ENCODE results near the gene AKR1C2.
"Not testable (repeated sequence)": the region's sequence is repeated elsewhere in the genome, so short reads cannot be mapped to it uniquely, and the experiment has no call there.

AKR1C2 gene

DNA sequence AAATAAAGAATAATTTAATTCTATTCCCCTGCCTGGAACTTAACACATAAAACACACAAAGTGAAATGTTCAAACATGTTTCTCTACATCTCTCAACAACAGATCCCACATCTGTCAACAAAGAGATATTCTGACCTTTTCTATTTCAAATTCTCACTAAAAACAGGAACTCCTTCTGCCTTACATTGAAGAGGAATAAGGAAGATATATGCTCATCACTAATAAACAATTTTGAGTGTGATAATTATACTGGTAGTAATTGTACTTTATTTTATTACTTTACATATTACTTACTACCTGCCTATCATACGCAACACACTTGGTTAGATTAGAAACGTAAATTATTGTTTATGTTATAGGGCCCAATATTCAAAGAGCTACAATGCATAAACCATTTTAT is 13.4 kb downstream of the AKR1C2 start:
- DNase-seq (ENCODE audit: low read depth in 2 of 2): no peak

DNA sequence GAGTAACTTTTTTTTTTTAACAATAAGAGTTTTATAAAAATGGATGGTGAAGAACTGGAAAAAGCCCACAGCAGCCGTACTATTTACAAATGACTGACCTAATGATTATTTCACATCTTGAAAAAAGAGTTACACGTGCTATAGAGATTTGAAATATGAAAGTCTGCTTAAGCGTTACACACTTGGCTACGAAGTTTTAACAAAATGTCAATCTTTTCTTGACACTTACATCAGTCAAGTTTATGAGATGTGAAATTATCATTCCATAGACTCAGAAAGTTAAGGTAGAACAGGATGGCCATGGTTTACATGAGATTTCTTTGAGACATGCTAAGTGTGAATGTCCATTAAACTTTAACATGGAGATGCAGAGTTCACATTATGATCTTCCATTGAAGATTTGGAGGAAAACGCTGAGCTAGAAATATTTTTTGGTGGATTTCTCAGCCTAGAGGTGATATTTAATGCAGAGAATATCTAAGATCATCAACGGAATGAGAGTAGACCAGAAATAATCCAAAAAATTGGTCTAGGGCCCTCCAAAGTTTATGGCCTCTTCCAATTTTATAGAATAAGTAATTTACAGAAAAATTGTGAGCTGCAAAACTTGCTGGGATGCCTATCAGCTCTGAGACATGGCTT is 15.5 kb downstream of the AKR1C2 start:
- not testable (repeated sequence) for DNase-seq (ENCODE audit: low read depth in 2 of 2)

GRCh38 chr10:4984971-4985594 is 18.6 kb downstream of the AKR1C2 start:
- DNase-seq (ENCODE audit: low read depth in 2 of 2): no peak

DNA sequence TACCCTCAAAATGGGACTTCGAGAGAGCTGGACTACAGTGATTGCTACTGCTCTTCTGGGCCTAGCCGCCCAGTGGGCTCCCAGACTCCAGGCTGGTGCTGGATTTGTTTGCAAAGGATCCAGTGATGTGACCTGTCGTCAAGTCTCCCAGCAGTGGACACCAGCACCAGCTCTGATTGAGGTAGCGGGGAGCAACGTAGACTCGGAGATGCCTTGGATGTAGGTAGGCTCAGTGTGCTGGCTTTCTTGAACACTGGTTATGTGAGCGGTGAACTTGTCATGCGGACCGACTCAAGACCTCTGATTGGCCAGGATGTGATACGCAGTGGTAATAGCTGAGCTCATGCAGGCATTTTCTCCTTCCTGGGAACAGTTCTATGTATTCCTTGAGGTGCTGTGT is 19.4 kb downstream of the AKR1C2 start:
- no peak for DNase-seq (ENCODE audit: low read depth in 2 of 2)

- DNase-seq (ENCODE audit: low read depth in 2 of 2): no peak
Measured at GRCh38 chr10:4983615-4984216, 19.9 kb downstream of the AKR1C2 start.

DNA sequence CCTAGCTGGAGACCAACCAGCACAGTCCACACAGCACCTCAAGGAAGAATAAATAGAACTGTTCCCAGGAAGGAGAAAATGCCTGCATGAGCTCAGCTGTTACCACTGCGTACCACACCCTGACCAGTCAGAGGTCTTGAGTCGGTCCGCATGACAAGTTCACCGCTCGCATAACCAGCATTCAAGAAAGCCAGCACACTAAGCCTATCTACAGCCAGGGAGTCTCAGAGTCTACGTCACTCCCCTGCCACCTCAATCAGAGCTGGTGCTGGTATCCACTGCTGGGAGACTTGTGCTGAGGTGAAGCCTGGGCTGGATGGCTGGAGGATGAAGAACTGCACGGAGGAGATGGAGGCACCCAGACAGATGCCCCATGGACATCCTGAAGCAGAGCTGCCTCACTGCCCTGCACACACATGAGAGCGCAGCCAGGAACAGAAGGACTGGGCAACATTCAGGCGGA is 20.9 kb downstream of the AKR1C2 start:
- no peak for DNase-seq (ENCODE audit: low read depth in 2 of 2)

GRCh38 chr10:4981722-4982471 is 21.8 kb downstream of the AKR1C2 start:
- no peak for DNase-seq (ENCODE audit: low read depth in 2 of 2)

GRCh38 chr10:4980793-4981192 is 22.9 kb downstream of the AKR1C2 start:
- no peak for DNase-seq (ENCODE audit: low read depth in 2 of 2)

- DNase-seq (ENCODE audit: low read depth in 2 of 2): no peak
Measured at GRCh38 chr10:4978870-4979269, 24.8 kb downstream of the AKR1C2 start.

DNA sequence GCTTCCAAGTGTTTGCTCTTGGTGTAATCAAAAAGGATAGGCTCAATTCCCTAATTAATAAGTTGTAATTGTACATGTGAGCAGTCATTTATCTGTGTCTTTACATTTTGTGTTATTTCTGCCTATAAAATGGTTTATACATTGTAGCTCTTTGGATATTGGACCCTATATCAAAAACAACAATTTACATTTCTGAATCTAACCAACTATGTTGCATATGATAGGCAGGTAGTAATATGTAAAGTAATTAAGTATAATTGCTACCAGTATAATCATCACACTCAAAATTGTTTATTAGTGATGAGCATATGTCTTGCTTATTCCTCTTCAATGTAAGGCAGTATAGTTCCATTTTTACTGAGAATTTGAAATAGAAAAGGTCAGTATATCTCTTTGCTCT is 26.6 kb downstream of the AKR1C2 start:
- no peak for DNase-seq (ENCODE audit: low read depth in 2 of 2)

- DNase-seq (ENCODE audit: low read depth in 2 of 2): not testable (repeated sequence)
Measured at GRCh38 chr10:4974400-4974799, 29.3 kb downstream of the AKR1C2 start.

DNA sequence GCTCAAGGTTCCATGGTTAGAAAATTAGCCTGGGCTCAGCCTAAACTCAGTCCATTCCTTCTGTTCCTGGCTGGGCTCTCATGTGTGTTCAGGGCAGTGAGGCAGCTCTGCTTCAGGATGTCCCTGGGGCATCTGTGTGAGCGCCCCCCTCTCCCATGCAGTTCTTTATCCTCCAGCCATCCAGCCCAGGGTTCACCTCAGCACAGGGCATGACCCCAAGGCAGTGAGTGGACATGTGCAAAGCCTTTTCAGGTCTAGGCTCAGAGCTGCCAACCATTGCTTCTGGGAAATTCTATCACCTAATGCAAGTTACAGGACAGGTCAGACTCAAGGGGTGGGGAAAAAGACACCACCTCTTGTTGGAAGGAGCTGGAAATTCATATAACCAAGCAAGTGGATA is 30.4 kb downstream of the AKR1C2 start:
- not testable (repeated sequence) for DNase-seq (ENCODE audit: low read depth in 2 of 2)

GRCh38 chr10:4972369-4973142 is 31.1 kb downstream of the AKR1C2 start:
- not testable (repeated sequence) for DNase-seq (ENCODE audit: low read depth in 2 of 2)

DNA sequence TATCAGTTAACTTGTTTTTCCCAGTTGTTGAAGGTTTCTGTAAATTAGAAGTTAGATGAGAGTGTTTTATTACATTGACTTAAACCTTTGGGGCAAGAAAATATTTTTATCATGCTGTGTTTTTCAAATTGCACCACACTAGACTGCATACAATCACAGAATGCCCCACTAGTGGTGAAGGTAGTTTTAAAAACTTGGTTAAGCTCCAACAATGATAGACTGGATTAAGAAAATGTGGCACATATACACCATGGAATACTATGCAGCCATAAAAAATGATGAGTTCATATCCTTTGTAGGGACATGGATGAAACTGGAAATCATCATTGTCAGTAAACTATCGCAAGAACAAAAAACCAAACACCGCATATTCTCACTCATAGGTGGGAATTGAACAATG is 33.3 kb downstream of the AKR1C2 start:
- not testable (repeated sequence) for DNase-seq (ENCODE audit: low read depth in 2 of 2)

DNA sequence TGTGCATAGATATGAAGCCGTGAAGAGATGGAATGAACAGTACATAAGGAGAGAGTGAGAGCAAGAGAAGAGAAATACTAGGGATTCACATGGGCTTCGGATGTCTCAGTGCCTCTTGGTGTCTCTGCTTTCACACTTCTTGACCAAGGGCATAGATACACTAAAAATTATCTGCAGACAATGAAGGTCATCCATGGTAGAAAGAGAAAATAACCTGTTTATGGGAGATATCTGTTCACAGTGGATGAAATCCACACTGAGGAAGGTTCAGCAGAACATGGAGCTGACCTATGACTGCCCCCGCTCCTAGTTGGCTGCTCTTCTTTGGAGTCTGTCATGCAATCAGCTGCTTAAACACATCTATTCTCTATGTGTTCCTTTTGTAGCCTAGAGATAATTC is 34.4 kb downstream of the AKR1C2 start:
- not testable (repeated sequence) for DNase-seq (ENCODE audit: low read depth in 2 of 2)

GRCh38 chr10:4967189-4967588 is 36.5 kb downstream of the AKR1C2 start:
- DNase-seq (ENCODE audit: low read depth in 2 of 2): not testable (repeated sequence)

DNA sequence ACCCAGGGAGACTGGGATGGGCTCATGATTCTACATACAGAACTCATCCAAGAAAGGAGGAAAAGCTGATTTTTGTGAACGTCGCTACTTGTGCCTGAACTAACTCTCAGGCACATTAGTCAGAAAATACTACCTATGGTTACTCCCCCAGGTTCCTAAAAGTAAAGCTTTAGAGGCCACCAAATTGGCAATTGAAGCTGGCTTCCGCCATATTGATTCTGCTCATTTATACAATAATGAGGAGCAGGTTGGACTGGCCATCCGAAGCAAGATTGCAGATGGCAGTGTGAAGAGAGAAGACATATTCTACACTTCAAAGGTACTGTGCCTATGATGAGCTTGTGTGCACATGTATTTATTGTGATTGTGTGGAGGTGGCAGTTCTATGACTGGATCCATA is 37.9 kb downstream of the AKR1C2 start:
- not testable (repeated sequence) for DNase-seq (ENCODE audit: low read depth in 2 of 2)

DNA sequence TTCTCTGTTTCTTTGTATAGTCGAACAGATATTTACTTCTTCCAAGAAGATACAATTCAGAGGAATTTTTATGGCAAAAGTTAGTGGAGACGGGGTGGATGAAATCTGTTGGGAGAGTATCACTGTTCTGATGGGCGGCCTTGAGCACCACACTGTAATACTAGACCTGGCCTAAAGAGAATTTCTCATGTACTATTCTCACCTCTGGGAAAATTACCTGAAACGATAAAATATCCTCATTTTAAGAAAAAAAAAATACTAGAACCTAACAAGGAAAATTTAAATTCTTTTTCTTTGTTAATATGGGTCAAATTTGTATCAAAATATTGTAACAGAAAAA is 39.9 kb downstream of the AKR1C2 start:
- DNase-seq (ENCODE audit: low read depth in 2 of 2): not testable (repeated sequence)

DNA sequence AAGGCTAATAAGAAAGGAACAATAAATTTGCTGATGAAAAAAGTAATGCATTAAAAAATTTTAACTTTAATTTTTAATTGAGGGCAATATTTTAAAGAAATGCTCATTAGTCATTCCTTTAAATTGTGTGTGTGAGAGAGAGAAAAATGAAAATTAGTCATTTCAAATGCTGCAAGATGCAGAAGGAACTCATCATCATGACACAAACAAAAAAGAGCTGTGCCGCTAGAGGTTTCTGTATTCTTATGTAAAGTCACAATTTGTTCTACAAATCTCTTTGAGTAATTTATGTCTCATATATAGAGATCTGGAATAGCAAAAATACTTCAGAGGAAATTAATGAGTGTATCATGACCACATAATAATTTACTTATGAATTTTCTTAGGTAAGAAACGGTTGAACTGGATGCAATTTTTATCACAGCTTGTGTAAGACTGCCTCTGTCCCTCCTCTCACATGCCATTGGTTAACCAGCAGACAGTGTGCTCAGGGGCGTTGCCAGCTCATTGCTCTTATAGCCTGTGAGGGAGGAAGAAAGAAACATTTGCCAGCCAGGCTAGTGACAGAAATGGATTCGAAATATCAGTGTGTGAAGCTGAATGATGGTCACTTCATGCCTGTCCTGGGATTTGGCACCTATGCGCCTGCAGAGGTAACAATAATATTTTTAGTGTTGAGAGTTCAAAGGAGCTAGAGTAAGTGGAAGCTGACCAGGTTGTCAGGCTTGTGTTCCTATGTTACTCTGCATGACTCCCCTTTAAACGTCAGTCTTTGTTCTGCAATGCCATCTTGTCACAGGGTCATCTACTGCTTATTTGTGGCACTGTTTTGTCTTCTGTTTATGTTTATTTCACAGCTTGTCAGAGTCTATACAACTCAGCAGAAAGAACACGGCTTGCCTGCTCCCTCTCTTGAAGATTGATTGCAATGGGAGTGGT is 40.5 kb downstream of the AKR1C2 start, which contains the start of gene AKR1C1:
AKR1C1 (plus strand) TSS at position 540 of the 939 bp plus-strand sequence; CDS start at position 570, 30 bp downstream.
- not testable (repeated sequence) for DNase-seq (ENCODE audit: low read depth in 2 of 2)

- DNase-seq (ENCODE audit: low read depth in 2 of 2): not testable (repeated sequence)
Measured at GRCh38 chr10:4962308-4962707, 41.3 kb downstream of the AKR1C2 start.

Measured in stimulated activated CD8-positive, alpha-beta memory T cell treated with anti-CD3 and anti-CD28 coated beads, Interleukin-15, amount 100 ng/mL, for 4 hours (primary cell).